NT2/D1 (cell line): ENCODE data around the gene ZC3H12D.

Source experiments
- SUZ12 ChIP-seq: IDR thresholded peaks from 2 replicates; pipeline ENCODE4 v1.6.1; 2011; ENCODE audit not compliant: insufficient read length, insufficient read depth; ENCODE audit errors: extremely low read depth
- YY1 ChIP-seq: IDR thresholded peaks from 2 replicates; pipeline ENCODE4 v1.6.1; 2011; ENCODE audit not compliant: insufficient read length, insufficient read depth

DNA sequence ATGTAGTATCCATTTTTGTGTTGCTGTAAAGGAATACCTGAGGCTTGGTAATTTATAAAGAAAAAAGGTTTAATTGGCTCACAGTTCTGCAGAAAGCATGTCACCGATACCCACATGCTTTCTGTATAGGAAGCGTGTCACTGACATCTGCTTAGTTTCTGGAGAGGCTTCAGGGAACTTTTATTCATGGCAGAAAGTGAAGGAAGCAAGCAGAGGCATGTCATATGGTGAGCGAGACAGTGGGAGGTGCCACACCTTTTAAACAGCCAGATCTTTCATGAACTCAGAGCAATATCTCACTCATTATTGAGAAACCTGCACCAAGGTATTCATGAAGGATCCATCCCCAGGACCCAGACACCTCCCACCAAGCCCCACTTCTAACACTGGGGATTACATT, 81.3 kb downstream of the ZC3H12D start:
- TF ChIP-seq SUZ12 (no peak), YY1 (no peak)
